CD4-positive, alpha-beta memory T cell (primary cell): ENCODE measurements around the gene MAN1A1. TPM values are rescaled to one million over a fixed set of nuclear protein-coding genes. Genes with fewer than 3 reads are reported as not detected.
A peak's percentile ranks its signal among the peaks of the same experiment; 100 is the strongest.

Experiments used
- CTCF ChIA-PET: fragments of 350-600 bp; sonication (Branson Sonifier 250); formaldehyde crosslinking; loops from one replicate; lab custom pipeline; 2021; ENCODE audit warnings: inconsistent platforms; ENCODE audit not compliant: partially characterized antibody; lab: Charles Lee
- POLR2A ChIA-PET: fragments of 350-600 bp; sonication (Branson Sonifier 250); formaldehyde crosslinking; loops from one replicate; lab custom pipeline; 2021; ENCODE audit not compliant: partially characterized antibody; lab: Charles Lee
- DNase-seq, 5 donors: peaks; one replicate each; pipeline versions ENCODE4 v3.0.0 to v3.0.0-alpha.2; 2020 to 2022; ENCODE audit warnings: mixed read lengths in 1 of 5
- H3K27ac ChIP-seq: one replicate; pipeline ENCODE4 v1.7.0; 2013; ENCODE audit warnings: low read depth, low read length
- H3K27me3 ChIP-seq: 2 replicates; pipeline ENCODE4 v1.7.0; 2013; ENCODE audit warnings: mild to moderate bottlenecking, low read length, moderate library complexity; ENCODE audit not compliant: insufficient read depth
- H3K36me3 ChIP-seq: 2 replicates; pipeline ENCODE4 v1.7.0; 2013; ENCODE audit warnings: mild to moderate bottlenecking, low read length, moderate library complexity; ENCODE audit not compliant: insufficient read depth
- H3K4me1 ChIP-seq: 2 replicates; pipeline ENCODE4 v1.7.0; 2013; ENCODE audit warnings: mild to moderate bottlenecking, low read length, moderate library complexity; ENCODE audit not compliant: insufficient read depth
- H3K4me3 ChIP-seq, 2 donors: one replicate each; pipeline ENCODE4 v1.7.0; 2013; ENCODE audit warnings: low read length in 2 of 2, mild to moderate bottlenecking in 1 of 2
- H3K9me3 ChIP-seq, 2 donors: one replicate each; pipeline ENCODE4 v1.7.0; 2013; ENCODE audit warnings: low read length in 2 of 2, control low read depth in 1 of 2; ENCODE audit not compliant: control insufficient read depth in 1 of 2
- H3K27ac Mint-ChIP-seq, 7 donors: one replicate each; pipeline ENCODE4 v1.8.0; 2020 to 2021; ENCODE audit warnings: mixed read lengths in 7 of 7, mild to moderate bottlenecking in 6 of 7, inconsistent platforms in 3 of 7, moderate library complexity in 3 of 7
- H3K27me3 Mint-ChIP-seq, 2 donors: one replicate each; pipeline ENCODE4 v1.8.0; 2020 to 2021; ENCODE audit warnings: mixed read lengths in 2 of 2
- H3K36me3 Mint-ChIP-seq, 2 donors: one replicate each; pipeline ENCODE4 v1.8.0; 2020 to 2021; ENCODE audit warnings: mixed read lengths in 2 of 2, inconsistent platforms in 1 of 2, mild to moderate bottlenecking in 1 of 2
- H3K4me1 Mint-ChIP-seq, 4 donors: one replicate each; pipeline ENCODE4 v1.8.0; 2020 to 2021; ENCODE audit warnings: mixed read lengths in 4 of 4, mild to moderate bottlenecking in 1 of 4
- H3K4me3 Mint-ChIP-seq, 8 donors: one replicate each; pipeline ENCODE4 v1.8.0; 2020 to 2021; ENCODE audit warnings: mixed read lengths in 8 of 8, mild to moderate bottlenecking in 7 of 8, moderate library complexity in 6 of 8, inconsistent platforms in 3 of 8
- H3K9me3 Mint-ChIP-seq, 8 donors: one replicate each; pipeline ENCODE4 v1.8.0; 2020 to 2021; ENCODE audit warnings: mixed read lengths in 8 of 8, mild to moderate bottlenecking in 5 of 8, inconsistent platforms in 3 of 8, moderate library complexity in 1 of 8
- intact Hi-C: fragments of 100-400 bp; cut with micrococcal nuclease; formaldehyde crosslinking; loops from one replicate; pipeline ENCODE4 v1.15.1; 2023
- polyA plus RNA-seq, 2 donors: library from polyadenylated mRNA; unstranded; fragments of 300-500 nt; fragmentation: Illumina TruSeq; gene quantifications; one replicate each; pipeline ENCODE4 v1.2.3, GENCODE V29; 2021
- total RNA-seq, 2 experiments: library from RNA; stranded (reverse); gene quantifications; one replicate each; pipeline ENCODE4 v1.2.3, GENCODE V29; 2021

Gene MAN1A1
- total and polyA plus RNA-seq, 4 experiments from 2014 or later: 12.3 to 14.7 (median 12.3) TPM

DNA sequence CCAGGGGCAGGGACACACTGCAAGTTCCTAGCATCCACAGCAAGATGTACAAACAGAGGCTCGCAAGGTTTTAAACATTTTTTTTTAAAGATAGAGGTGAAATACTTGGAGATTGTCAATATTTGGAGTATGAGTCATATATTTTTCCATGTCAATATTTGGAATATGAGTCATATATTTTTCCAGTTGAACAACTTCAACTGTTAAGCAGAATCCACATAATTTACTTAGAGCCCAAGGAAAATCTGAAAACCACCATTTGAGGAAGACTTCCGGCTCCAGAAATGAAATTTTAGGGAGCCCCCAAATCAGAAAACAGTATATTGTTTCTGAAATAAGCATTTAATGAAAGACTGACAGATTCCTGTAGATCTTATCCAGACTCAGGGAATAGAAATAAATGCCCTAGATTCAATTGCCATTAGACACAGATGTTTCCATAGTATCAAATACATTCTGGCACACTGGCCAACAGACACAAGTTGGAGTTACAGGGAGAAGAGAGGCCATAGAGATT, 219.5 kb downstream of the MAN1A1 start:
- no peak overlapping the region for H3K4me3 ChIP-seq
- ChIA-PET POLR2A (no interaction called here), CTCF (interaction anchor here (0.6 to 2.1 kb wide), 24 partner anchors 9 to 843 kb away, joined by 3 to 11 read pairs (median 4); no protein-coding TSS in a partner anchor)
- Mint-ChIP-seq H3K4me1 (peaks cover 0 to 3% (median 2%) of the 10 kb centered on the region in 4 donors), H3K4me3 (no peak overlapping the region), H3K27me3 (no peaks in the 10 kb centered on the region), H3K36me3 (no peaks in the 10 kb centered on the region), H3K27ac (no peak overlapping the region), H3K9me3 (no peaks in the 10 kb centered on the region)
- H3K27me3 ChIP-seq: no peaks in the 10 kb centered on the region
- no peaks in the 10 kb centered on the region for H3K36me3 ChIP-seq
- H3K27ac ChIP-seq: no peak overlapping the region
- no peaks in the 10 kb centered on the region for H3K9me3 ChIP-seq
- intact Hi-C loops: loop anchor here (5.0 kb wide), 1 partner anchor 217 kb away; the partner anchor contains the start of gene MAN1A1
- no peak for DNase-seq
- peaks cover 4% of the 10 kb centered on the region for H3K4me1 ChIP-seq

DNA sequence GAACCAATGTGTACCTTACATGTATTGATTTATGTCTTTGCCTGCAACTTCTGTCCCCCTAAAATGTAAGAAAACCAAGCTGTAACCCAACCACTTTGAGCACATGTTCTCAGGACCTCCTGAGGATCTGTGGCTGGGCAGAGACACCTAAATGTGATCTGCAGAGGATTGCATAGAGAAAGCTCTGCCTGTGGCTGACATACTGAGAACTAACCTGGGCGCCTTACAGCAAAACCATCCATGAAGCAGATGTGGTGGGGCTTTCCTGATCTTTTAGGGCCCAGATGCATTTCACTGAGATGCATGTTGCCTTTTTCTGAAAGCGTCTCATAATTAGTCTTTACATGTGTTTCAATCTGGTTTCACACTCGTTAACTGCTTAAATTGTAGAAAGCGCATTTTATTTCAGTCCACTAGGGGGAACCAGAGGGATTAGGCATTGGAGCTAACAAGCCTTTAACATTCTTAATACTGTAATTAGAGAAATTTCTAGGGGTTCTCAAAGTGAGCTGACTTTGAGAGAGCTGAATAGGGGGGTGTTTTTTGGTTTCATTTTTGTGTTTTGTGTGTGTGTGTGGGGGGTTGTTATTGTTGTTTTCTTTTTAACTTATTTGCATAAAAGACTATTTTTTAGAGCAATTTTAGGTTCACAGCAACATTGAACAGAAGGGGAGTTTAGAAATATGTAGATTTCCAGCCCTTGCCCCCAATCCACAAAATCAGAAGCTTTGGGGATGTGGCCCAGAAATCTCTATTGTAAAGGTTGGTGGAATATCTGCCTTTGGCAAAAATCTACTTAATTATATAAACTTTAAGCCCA, 220.2 kb downstream of the MAN1A1 start:
- ChIA-PET CTCF (interaction anchor here (0.6 to 2.1 kb wide), 26 partner anchors 9 to 843 kb away, joined by 3 to 11 read pairs (median 4); no protein-coding TSS in a partner anchor), POLR2A (no interaction called here)
- H3K27me3 ChIP-seq: no peaks in the 10 kb centered on the region
- H3K9me3 ChIP-seq: no peaks in the 10 kb centered on the region
- no peak overlapping the region for H3K4me3 Mint-ChIP-seq
- no peak overlapping the region for H3K27ac ChIP-seq
- no peaks in the 10 kb centered on the region for H3K36me3 Mint-ChIP-seq
- H3K4me3 ChIP-seq: no peak overlapping the region
- peak in 4 of 5 donors; percentile 48 to 63 (median 54) for DNase-seq
- H3K27ac Mint-ChIP-seq: no peak overlapping the region
- H3K4me1 ChIP-seq: peaks cover 4% of the 10 kb centered on the region
- H3K36me3 ChIP-seq: no peaks in the 10 kb centered on the region
- intact Hi-C loops: loop anchor here (5.0 kb wide), 1 partner anchor 218 kb away; the partner anchor contains the start of gene MAN1A1
- H3K9me3 Mint-ChIP-seq: no peaks in the 10 kb centered on the region
- no peaks in the 10 kb centered on the region for H3K27me3 Mint-ChIP-seq
- peaks cover 0 to 3% (median 2%) of the 10 kb centered on the region in 4 donors for H3K4me1 Mint-ChIP-seq

DNA sequence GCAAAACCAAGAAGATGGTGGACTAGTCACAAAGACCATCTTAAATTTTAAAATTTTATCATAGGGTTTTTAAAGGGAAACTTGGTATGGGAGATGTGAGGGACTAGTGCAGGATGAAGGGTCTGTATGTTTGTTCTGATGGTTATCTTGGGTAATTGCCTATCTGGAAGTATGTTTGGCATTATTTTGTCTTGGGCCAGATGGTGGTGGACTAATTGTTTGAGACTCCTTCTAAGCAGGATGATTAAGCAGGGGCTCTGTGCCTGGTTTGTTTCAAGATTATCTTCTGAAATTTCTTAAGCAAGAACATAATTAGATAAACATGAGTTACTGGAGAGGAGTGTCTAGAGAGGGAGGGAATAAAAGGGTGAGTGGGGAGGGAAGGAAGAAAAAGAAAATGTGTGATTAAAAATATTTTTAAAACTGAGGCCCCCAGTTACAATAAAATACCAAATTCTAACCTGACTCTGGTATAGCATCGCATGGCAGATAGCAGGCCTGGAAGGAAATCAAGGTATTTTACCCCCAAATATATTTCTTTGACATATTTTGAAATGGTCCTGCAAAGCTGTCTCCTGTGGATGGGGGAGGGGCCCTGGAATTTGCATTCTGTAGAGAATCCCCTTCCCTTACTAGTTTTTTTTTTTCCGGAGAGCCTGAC, 221.2 kb downstream of the MAN1A1 start:
- ChIA-PET CTCF (interaction anchor here (1.0 to 2.1 kb wide), 13 partner anchors 10 to 335 kb away, joined by 3 to 11 read pairs (median 7); no protein-coding TSS in a partner anchor), POLR2A (no interaction called here)
- intact Hi-C loops: loop anchor here (5.0 kb wide), 1 partner anchor 219 kb away; the partner anchor contains the start of gene MAN1A1
- H3K36me3 ChIP-seq: no peaks in the 10 kb centered on the region
- H3K4me3 ChIP-seq: no peak overlapping the region
- no peaks in the 10 kb centered on the region for H3K27me3 ChIP-seq
- no peaks in the 10 kb centered on the region for H3K36me3 Mint-ChIP-seq
- no peaks in the 10 kb centered on the region for H3K9me3 ChIP-seq
- no peaks in the 10 kb centered on the region for H3K9me3 Mint-ChIP-seq
- H3K4me1 Mint-ChIP-seq: peaks cover 0 to 3% (median 2%) of the 10 kb centered on the region in 4 donors
- H3K27ac Mint-ChIP-seq: no peak overlapping the region
- DNase-seq: no peak
- H3K4me1 ChIP-seq: peaks cover 4% of the 10 kb centered on the region
- H3K27ac ChIP-seq: no peak overlapping the region
- H3K27me3 Mint-ChIP-seq: no peaks in the 10 kb centered on the region
- no peak overlapping the region for H3K4me3 Mint-ChIP-seq

DNA sequence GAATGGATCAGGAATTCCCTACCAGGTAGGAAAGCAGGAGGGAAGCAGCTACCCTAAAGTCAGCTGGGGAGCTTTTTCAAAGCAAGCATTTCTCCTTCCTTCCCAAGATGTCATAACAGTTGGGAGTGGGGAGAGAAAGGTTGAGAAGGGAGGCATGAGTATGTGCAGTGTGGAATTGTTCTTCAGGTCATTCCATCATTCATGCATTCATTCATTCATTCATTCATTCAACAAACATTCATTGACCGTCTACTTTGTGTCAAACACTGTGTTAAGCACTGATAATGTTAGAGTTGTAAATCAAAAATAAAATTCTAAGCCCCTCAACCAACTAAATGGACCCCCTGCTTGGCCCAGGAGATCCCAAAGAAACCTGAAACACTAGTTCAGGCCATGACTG, 221.9 kb downstream of the MAN1A1 start:
- Mint-ChIP-seq H3K4me3 (no peak overlapping the region), H3K9me3 (no peaks in the 10 kb centered on the region), H3K4me1 (peaks cover 0 to 3% (median 2%) of the 10 kb centered on the region in 4 donors), H3K27me3 (no peaks in the 10 kb centered on the region), H3K27ac (no peak overlapping the region), H3K36me3 (no peaks in the 10 kb centered on the region)
- peaks cover 4% of the 10 kb centered on the region for H3K4me1 ChIP-seq
- CTCF ChIA-PET: interaction anchor here (4.3 kb wide), 1 partner anchor 17 kb away, joined by 29 read pairs; no protein-coding TSS in a partner anchor
- no peaks in the 10 kb centered on the region for H3K36me3 ChIP-seq
- DNase-seq: no peak
- no peaks in the 10 kb centered on the region for H3K9me3 ChIP-seq
- H3K27me3 ChIP-seq: no peaks in the 10 kb centered on the region
- no peak overlapping the region for H3K27ac ChIP-seq
- H3K4me3 ChIP-seq: no peak overlapping the region
- intact Hi-C loops: loop anchor here (5.0 kb wide), 1 partner anchor 220 kb away; the partner anchor contains the start of gene MAN1A1
- POLR2A ChIA-PET: no interaction called here
